Psoas muscle (tissue), 8 donors: ENCODE results near the gene PREP. TPM values are rescaled to one million over a fixed set of nuclear protein-coding genes. Genes with fewer than 3 reads are reported as not detected.

Experiments
- ATAC-seq, 4 donors: fragments of 200-7000 bp; cut with Tn5 transposase; one replicate each; pipeline ENCODE4 v1.9.1; 2020; ENCODE audit warnings: moderate library complexity in 3 of 4, mild to moderate bottlenecking in 2 of 4
- DNase-seq, 2 donors: peaks; one replicate each; pipeline ENCODE4 v3.0.0-alpha.2; 2020
- H3K27ac ChIP-seq: fragments of 200-600 bp; one replicate; pipeline ENCODE4 v1.8.0; 2022
- H3K27me3 ChIP-seq, 3 donors: fragments of 200-600 bp in 1 of 3; one replicate each; pipeline versions ENCODE4 v1.6.1 to v1.8.0; 2013 to 2022; ENCODE audit warnings: low read length in 2 of 3, mild to moderate bottlenecking in 2 of 3, moderate library complexity in 1 of 3; ENCODE audit not compliant: insufficient read depth in 3 of 3
- H3K36me3 ChIP-seq, 2 donors: fragments of 200-600 bp in 1 of 2; one replicate each; pipeline versions ENCODE4 v1.6.1 to v1.8.0; 2013 to 2022; ENCODE audit warnings: low read depth in 1 of 2, mild to moderate bottlenecking in 1 of 2, moderate library complexity in 1 of 2; ENCODE audit not compliant: insufficient read depth in 1 of 2
- H3K4me1 ChIP-seq: fragments of 200-600 bp; one replicate; pipeline ENCODE4 v1.8.0; 2022
- H3K4me3 ChIP-seq: fragments of 200-600 bp; one replicate; pipeline ENCODE4 v1.8.0; 2022; ENCODE audit warnings: mild to moderate bottlenecking
- H3K9me3 ChIP-seq: fragments of 200-600 bp; one replicate; pipeline ENCODE4 v1.8.0; 2022
- CTCF ChIP-seq: fragments of 200-600 bp; IDR thresholded peaks from one replicate; pipeline ENCODE4 v1.8.0; 2022; ENCODE audit warnings: antibody characterized with exemption
- WGBS, 3 donors: extraction: QIAGEN DNeasy Blood & Tissue Kit; methylation state at CpG; one replicate each; pipeline versions ENCODE4 v1.1.6 to v1.1.7; 2013; 5-methylcytosine and 5-hydroxymethylcytosine counted together
- intact Hi-C, 2 donors: fragments of 100-400 bp; cut with DNase I; formaldehyde crosslinking; loops; one replicate each; pipeline versions ENCODE4 v1.11.0 to v1.14.2; 2022
- polyA plus RNA-seq, 3 donors: library from polyadenylated mRNA; stranded (reverse); fragments of 200-250 nt; gene quantifications; one replicate each; pipeline ENCODE4 v1.2.3, GENCODE V29; 2013
- total RNA-seq, 4 donors: library from RNA; stranded (reverse); fragmentation: NEBNext Ultra II Directional in 2 of 4; extraction: Animal tissue kit (Norgen Biotek cat#: 25700) in 2 of 4; gene quantifications; one replicate each; pipeline versions ENCODE4 v1.2.1 to v1.2.4, GENCODE V29; 2021 to 2023
- donor health status: healthy with polysubstance abuse.
- donor health status: DM: no; HTN: no; CAD: no; lungs with moderate emphysema.
- donor health status: Bipolar disorder and iron deficiency.
- donor health status: healthy.
- donor health status: DM: yes; HTN: yes; CAD: no.
- donor health status: DM: no; HTN: no; CAD: no.
- donor health status: DM: no; HTN: no; CAD: no.
- donor health status: DM: yes; HTN: yes; CAD: no.

PREP gene
- total and polyA plus RNA-seq, 7 donors: 31.4 to 67.0 (median 50.1) TPM

GRCh38 chr6:105273589-105273988 is 129.3 kb downstream of the PREP start:
- Histone ChIP-seq H3K36me3 (peaks cover 4 to 14% of the 10 kb centered on the region in 2 donors), H3K9me3 (no peaks in the 10 kb centered on the region), H3K27me3 (no peaks in the 10 kb centered on the region), H3K4me3 (no peak overlapping the region), H3K4me1 (peaks cover 43% of the 10 kb centered on the region), H3K27ac (peak overlapping the region; percentile 90)
- no peak for TF ChIP-seq CTCF
- DNase-seq (no peak), ATAC-seq (peak in 3 of 4 donors; percentile 17 to 29 (median 23))
- 36 to 43% (median 41%) methylated on average over 8 of the region's 8 CpGs for WGBS, 3 donors
- intact Hi-C loops: loop anchor here (5.0 to 10.0 kb wide), 2 partner anchors 46 to 179 kb away; no protein-coding TSS in a partner anchor

- peak; percentile 25 to 80 for DNase-seq
Measured at GRCh38 chr6:105272786-105273185, 130.1 kb downstream of the PREP start.

GRCh38 chr6:105270511-105270910 is 132.4 kb downstream of the PREP start:
- ATAC-seq: no peak
- no peak for TF ChIP-seq CTCF
- peaks cover 16% of the 10 kb centered on the region for H3K4me1 ChIP-seq
- DNase-seq: no peak
- H3K27me3 ChIP-seq: no peaks in the 10 kb centered on the region
- H3K9me3 ChIP-seq: no peaks in the 10 kb centered on the region
- H3K4me3 ChIP-seq: no peak overlapping the region
- H3K36me3 ChIP-seq: no peaks in the 10 kb centered on the region
- no peak overlapping the region for H3K27ac ChIP-seq
- intact Hi-C loops: loop anchor here (5.0 to 10.0 kb wide), 2 partner anchors 43 to 176 kb away; no protein-coding TSS in a partner anchor

More at GRCh38 chr6:105272786-105273185, 130.1 kb downstream of the PREP start:
- Histone ChIP-seq H3K4me3 (no peak overlapping the region), H3K27me3 (no peaks in the 10 kb centered on the region), H3K4me1 (peaks cover 35% of the 10 kb centered on the region), H3K9me3 (no peaks in the 10 kb centered on the region), H3K36me3 (peaks cover under 1 to 6% of the 10 kb centered on the region in 2 donors), H3K27ac (peak overlapping the region; percentile 90)
- peak; percentile 73 to 87 (median 83) for ATAC-seq
- WGBS, 3 donors: 6 to 13% (median 10%) methylated on average over 6 of the region's 6 CpGs
- no peak for TF ChIP-seq CTCF
- intact Hi-C loops: loop anchor here (5.0 to 10.0 kb wide), 2 partner anchors 45 to 178 kb away; no protein-coding TSS in a partner anchor

GRCh38 chr6:105269390-105269789 is 133.5 kb downstream of the PREP start:
- no peaks in the 10 kb centered on the region for H3K27me3 ChIP-seq
- DNase-seq: no peak
- H3K27ac ChIP-seq: no peak overlapping the region
- H3K4me3 ChIP-seq: no peak overlapping the region
- intact Hi-C loops: loop anchor here in 1 of 2 donors (10.0 kb wide), 1 partner anchor 55 kb away; no protein-coding TSS in a partner anchor
- WGBS, 3 donors: 96 to 97% (median 97%) methylated on average over 2 of the region's 2 CpGs
- no peaks in the 10 kb centered on the region for H3K9me3 ChIP-seq
- H3K4me1 ChIP-seq: peaks cover 6% of the 10 kb centered on the region
- no peak for TF ChIP-seq CTCF
- no peaks in the 10 kb centered on the region for H3K36me3 ChIP-seq
- ATAC-seq: no peak
